Immature natural killer cell (primary cell): ENCODE data around the gene SESTD1. TPM values are rescaled to one million over a fixed set of nuclear protein-coding genes. Genes with fewer than 3 reads are reported as not detected.
"Not testable (repeated sequence)": the region's sequence is repeated elsewhere in the genome, so short reads cannot be mapped to it uniquely, and the experiment has no call there.

ENCODE experiments used
- DNase-seq, 3 donors: peaks; one replicate each; pipeline ENCODE4 v3.0.0; 2022; ENCODE audit warnings: mixed read lengths in 1 of 3
- H3K27ac Mint-ChIP-seq, 6 donors: one replicate each; pipeline ENCODE4 v1.8.0; 2020; ENCODE audit warnings: mixed read lengths in 6 of 6, mild to moderate bottlenecking in 5 of 6, inconsistent platforms in 4 of 6, moderate library complexity in 3 of 6
- H3K27me3 Mint-ChIP-seq, 3 donors: one replicate each; pipeline ENCODE4 v1.8.0; 2020 to 2021; ENCODE audit warnings: low read depth in 3 of 3, mild to moderate bottlenecking in 3 of 3, mixed read lengths in 3 of 3, moderate library complexity in 3 of 3, inconsistent platforms in 1 of 3
- H3K36me3 Mint-ChIP-seq, 3 donors: one replicate each; pipeline ENCODE4 v1.8.0; 2020; ENCODE audit warnings: mixed read lengths in 3 of 3, inconsistent platforms in 2 of 3, mild to moderate bottlenecking in 2 of 3
- H3K4me1 Mint-ChIP-seq, 2 donors: one replicate each; pipeline ENCODE4 v1.8.0; 2020; ENCODE audit warnings: inconsistent platforms in 2 of 2, mild to moderate bottlenecking in 2 of 2, mixed read lengths in 2 of 2, moderate library complexity in 1 of 2
- H3K4me3 Mint-ChIP-seq, 5 donors: one replicate each; pipeline ENCODE4 v1.8.0; 2020; ENCODE audit warnings: mild to moderate bottlenecking in 5 of 5, mixed read lengths in 5 of 5, inconsistent platforms in 3 of 5, moderate library complexity in 3 of 5
- H3K9me3 Mint-ChIP-seq, 6 donors: one replicate each; pipeline ENCODE4 v1.8.0; 2020; ENCODE audit warnings: mild to moderate bottlenecking in 6 of 6, mixed read lengths in 6 of 6, inconsistent platforms in 4 of 6, moderate library complexity in 3 of 6
- polyA plus RNA-seq, 3 donors: library from polyadenylated mRNA; unstranded; fragments of 300-500 nt; fragmentation: Illumina TruSeq; gene quantifications; one replicate each; pipeline ENCODE4 v1.2.3, GENCODE V29; 2021

The SESTD1 gene
- polyA plus RNA-seq, 3 donors from 2014 or later = 2.3 to 7.9 (median 6.6) TPM

- Mint-ChIP-seq H3K27me3 (peaks cover 0 to 1% (median 0%) of the 10 kb centered on the region in 3 donors), H3K4me1 (no peaks in the 10 kb centered on the region), H3K36me3 (no peaks in the 10 kb centered on the region), H3K9me3 (no peaks in the 10 kb centered on the region), H3K27ac (no peak overlapping the region), H3K4me3 (no peak overlapping the region)
- DNase-seq = no peak
Measured at GRCh38 chr2:179130560-179130959, 134.1 kb downstream of the SESTD1 start.

- no peak overlapping the region for H3K27ac Mint-ChIP-seq
- DNase-seq = peak in 1 of 3 donors; percentile 5
- H3K27me3 Mint-ChIP-seq = peaks cover 0 to 1% (median 0%) of the 10 kb centered on the region in 3 donors
Measured at GRCh38 chr2:179129574-179130238, 134.9 kb downstream of the SESTD1 start.

GRCh38 chr2:179125404-179125803 lies 139.2 kb downstream of the SESTD1 start:
- no peaks in the 10 kb centered on the region for H3K4me1 Mint-ChIP-seq

More at GRCh38 chr2:179129574-179130238, 134.9 kb downstream of the SESTD1 start:
- Mint-ChIP-seq H3K36me3 (no peaks in the 10 kb centered on the region), H3K4me3 (no peak overlapping the region), H3K4me1 (no peaks in the 10 kb centered on the region), H3K9me3 (no peaks in the 10 kb centered on the region)

GRCh38 chr2:179124282-179124681 lies 140.3 kb downstream of the SESTD1 start:
- DNase-seq = no peak
- no peak overlapping the region for H3K4me3 Mint-ChIP-seq
- H3K27ac Mint-ChIP-seq = no peak overlapping the region
- peaks cover 0 to 1% (median 0%) of the 10 kb centered on the region in 3 donors for H3K27me3 Mint-ChIP-seq
- H3K4me1 Mint-ChIP-seq = no peaks in the 10 kb centered on the region
- H3K9me3 Mint-ChIP-seq = no peaks in the 10 kb centered on the region
- peaks cover 0 to 12% (median 7%) of the 10 kb centered on the region in 3 donors for H3K36me3 Mint-ChIP-seq

More at GRCh38 chr2:179125404-179125803, 139.2 kb downstream of the SESTD1 start:
- no peaks in the 10 kb centered on the region for H3K9me3 Mint-ChIP-seq
- H3K27me3 Mint-ChIP-seq = peaks cover 0 to 1% (median 0%) of the 10 kb centered on the region in 3 donors
- H3K36me3 Mint-ChIP-seq = peaks cover 0 to 9% (median 6%) of the 10 kb centered on the region in 3 donors
- DNase-seq = no peak
- no peak overlapping the region for H3K4me3 Mint-ChIP-seq
- no peak overlapping the region for H3K27ac Mint-ChIP-seq

- Mint-ChIP-seq H3K4me1 (no peaks in the 10 kb centered on the region), H3K36me3 (peaks cover 0 to 12% (median 7%) of the 10 kb centered on the region in 3 donors), H3K27me3 (peaks cover 0 to 1% (median 0%) of the 10 kb centered on the region in 3 donors), H3K4me3 (no peak overlapping the region), H3K27ac (no peak overlapping the region), H3K9me3 (no peaks in the 10 kb centered on the region)
- DNase-seq = no peak
Measured at GRCh38 chr2:179123272-179123662, 141.4 kb downstream of the SESTD1 start.

GRCh38 chr2:179107737-179108136 lies 156.9 kb downstream of the SESTD1 start:
- no peak overlapping the region for H3K4me3 Mint-ChIP-seq
- DNase-seq = no peak
- H3K9me3 Mint-ChIP-seq = no peaks in the 10 kb centered on the region
- H3K27ac Mint-ChIP-seq = no peak overlapping the region
- H3K27me3 Mint-ChIP-seq = no peaks in the 10 kb centered on the region
- H3K4me1 Mint-ChIP-seq = peaks cover 7 to 16% of the 10 kb centered on the region in 2 donors
- H3K36me3 Mint-ChIP-seq = peaks cover 0 to 19% (median 13%) of the 10 kb centered on the region in 3 donors

GRCh38 chr2:179106676-179107428 lies 157.8 kb downstream of the SESTD1 start:
- no peak overlapping the region for H3K27ac Mint-ChIP-seq
- H3K27me3 Mint-ChIP-seq = no peaks in the 10 kb centered on the region
- no peaks in the 10 kb centered on the region for H3K9me3 Mint-ChIP-seq
- peaks cover 0 to 11% (median 4%) of the 10 kb centered on the region in 3 donors for H3K36me3 Mint-ChIP-seq
- peaks cover 7 to 16% of the 10 kb centered on the region in 2 donors for H3K4me1 Mint-ChIP-seq
- no peak overlapping the region for H3K4me3 Mint-ChIP-seq
- DNase-seq = no peak

- H3K27ac Mint-ChIP-seq = no peak overlapping the region
- H3K9me3 Mint-ChIP-seq = no peaks in the 10 kb centered on the region
- H3K27me3 Mint-ChIP-seq = no peaks in the 10 kb centered on the region
- no peak for DNase-seq
- peaks cover 0 to 10% (median 4%) of the 10 kb centered on the region in 3 donors for H3K36me3 Mint-ChIP-seq
- H3K4me3 Mint-ChIP-seq = no peak overlapping the region
- peaks cover 7 to 16% of the 10 kb centered on the region in 2 donors for H3K4me1 Mint-ChIP-seq
Measured at GRCh38 chr2:179106342-179106675, 158.3 kb downstream of the SESTD1 start.

GRCh38 chr2:179104736-179105135 lies 159.9 kb downstream of the SESTD1 start:
- DNase-seq = no peak
- peaks cover 0 to 10% (median 4%) of the 10 kb centered on the region in 3 donors for H3K36me3 Mint-ChIP-seq
- peaks cover 7 to 16% of the 10 kb centered on the region in 2 donors for H3K4me1 Mint-ChIP-seq
- H3K27me3 Mint-ChIP-seq = no peaks in the 10 kb centered on the region
- no peak overlapping the region for H3K27ac Mint-ChIP-seq
- H3K9me3 Mint-ChIP-seq = no peaks in the 10 kb centered on the region
- no peak overlapping the region for H3K4me3 Mint-ChIP-seq

GRCh38 chr2:179098080-179098689 lies 166.4 kb downstream of the SESTD1 start:
- Mint-ChIP-seq H3K4me3 (no peak overlapping the region), H3K27me3 (peaks cover 0 to 2% (median 0%) of the 10 kb centered on the region in 3 donors), H3K27ac (no peak overlapping the region), H3K36me3 (no peaks in the 10 kb centered on the region), H3K4me1 (peaks cover 8 to 20% of the 10 kb centered on the region in 2 donors), H3K9me3 (peaks cover 0 to 2% (median 0%) of the 10 kb centered on the region in 6 donors)
- DNase-seq = no peak

- Mint-ChIP-seq H3K27me3 (peaks cover 0 to 2% (median 0%) of the 10 kb centered on the region in 3 donors), H3K27ac (no peak overlapping the region), H3K4me1 (peaks cover 8 to 20% of the 10 kb centered on the region in 2 donors), H3K9me3 (peaks cover 0 to 2% (median 0%) of the 10 kb centered on the region in 6 donors), H3K36me3 (no peaks in the 10 kb centered on the region), H3K4me3 (no peak overlapping the region)
- no peak for DNase-seq
Measured at GRCh38 chr2:179097131-179097530, 167.5 kb downstream of the SESTD1 start.

- Mint-ChIP-seq H3K27ac (no peak overlapping the region), H3K27me3 (peaks cover 0 to 2% (median 0%) of the 10 kb centered on the region in 3 donors), H3K4me1 (peaks cover 8 to 20% of the 10 kb centered on the region in 2 donors), H3K9me3 (peaks cover 0 to 3% (median 2%) of the 10 kb centered on the region in 6 donors), H3K4me3 (peak overlapping the region in 2 of 5 donors; percentile 10 to 14), H3K36me3 (no peaks in the 10 kb centered on the region)
- DNase-seq = peak; percentile 5 to 28 (median 28)
Measured at GRCh38 chr2:179096090-179096489, 168.5 kb downstream of the SESTD1 start.

GRCh38 chr2:179092912-179093311 lies 171.7 kb downstream of the SESTD1 start:
- not testable (repeated sequence) for H3K4me3 Mint-ChIP-seq, H3K36me3 Mint-ChIP-seq, DNase-seq, H3K27ac Mint-ChIP-seq, H3K27me3 Mint-ChIP-seq, H3K9me3 Mint-ChIP-seq
- H3K4me1 Mint-ChIP-seq = peaks cover 8 to 20% of the 10 kb centered on the region in 2 donors

- no peaks in the 10 kb centered on the region for H3K4me1 Mint-ChIP-seq
- H3K4me3 Mint-ChIP-seq = no peak overlapping the region
- no peaks in the 10 kb centered on the region for H3K27me3 Mint-ChIP-seq
- H3K9me3 Mint-ChIP-seq = peaks cover 0 to 10% (median 3%) of the 10 kb centered on the region in 6 donors
- H3K36me3 Mint-ChIP-seq = no peaks in the 10 kb centered on the region
- no peak overlapping the region for H3K27ac Mint-ChIP-seq
- DNase-seq = no peak
Measured at GRCh38 chr2:179082697-179083096, 181.9 kb downstream of the SESTD1 start.
